HEK293 (cell line): ENCODE measurements around the gene S1PR1.

Source experiments
- CTCF ChIA-PET: fragments of 350-600 bp; formaldehyde crosslinking; extraction: SDS; loops from one replicate; lab custom pipeline; 2021; ENCODE audit warnings: antibody characterized with exemption; lab: Yijun Ruan, JAX
- POLR2A ChIA-PET: fragments of 300-600 bp; formaldehyde crosslinking; extraction: SDS; loops from one replicate; lab custom pipeline; 2020; ENCODE audit warnings: antibody characterized with exemption, inconsistent platforms; lab: Yijun Ruan, JAX
- H3K27ac ChIP-seq: fragments of 200-500 bp; sonication (Bioruptor generic); 2 replicates; pipeline ENCODE4 v1.5.1; 2014; ENCODE audit warnings: low read depth, low read length, control low read depth, inconsistent platforms; ENCODE audit errors: extremely low read depth
- H3K36me3 ChIP-seq, 2 experiments: fragments of 200-500 bp in 1 of 2; sonication (Bioruptor generic) in 1 of 2; 1 replicate in 1 of 2; 2 replicates in 1 of 2; pipeline ENCODE4 v1.5.1; 2014 to 2017; ENCODE audit warnings: inconsistent platforms in 2 of 2, low read length in 2 of 2; ENCODE audit not compliant: control insufficient read depth in 2 of 2, insufficient read depth in 1 of 2
- H3K4me1 ChIP-seq: fragments of 200-500 bp; sonication (Bioruptor generic); 2 replicates; pipeline ENCODE4 v1.5.1; 2014; ENCODE audit warnings: mild to moderate bottlenecking, low read length, inconsistent platforms; ENCODE audit not compliant: control insufficient read depth, insufficient read depth
- H3K4me3 ChIP-seq: 2 replicates; pipeline ENCODE4 v1.5.1; 2011; ENCODE audit warnings: low read depth, mild to moderate bottlenecking, control low read depth, low read length, moderate library complexity
- H3K9me3 ChIP-seq: fragments of 200-500 bp; sonication (Bioruptor generic); 2 replicates; pipeline ENCODE4 v1.5.1; 2014; ENCODE audit warnings: low read depth, low read length, inconsistent platforms; ENCODE audit not compliant: control insufficient read depth, insufficient read depth
- BCL11A ChIP-seq: fragments of 450-650 bp; formaldehyde crosslinking; IDR thresholded peaks from 2 replicates; pipeline ENCODE4 v1.5.1; 2016; ENCODE audit warnings: low read depth, missing biosample characterization, missing genetic modification characterization
- EGR2 ChIP-seq: fragments of 450-650 bp; formaldehyde crosslinking; IDR thresholded peaks from 2 replicates; pipeline ENCODE4 v1.5.1; 2016; ENCODE audit warnings: low read depth, missing biosample characterization, missing genetic modification characterization
- HIC1 ChIP-seq: fragments of 450-650 bp; formaldehyde crosslinking; IDR thresholded peaks from 2 replicates; pipeline ENCODE4 v1.5.1; 2016; ENCODE audit warnings: missing biosample characterization, missing genetic modification characterization
- KLF7 ChIP-seq: fragments of 450-650 bp; formaldehyde crosslinking; IDR thresholded peaks from 2 replicates; pipeline ENCODE4 v1.5.1; 2016; ENCODE audit warnings: missing biosample characterization, missing genetic modification characterization, borderline replicate concordance
- MZF1 ChIP-seq: fragments of 450-650 bp; formaldehyde crosslinking; IDR thresholded peaks from 2 replicates; pipeline ENCODE4 v1.5.1; 2017; ENCODE audit warnings: missing biosample characterization, missing genetic modification characterization, borderline replicate concordance
- PRDM1 ChIP-seq: fragments of 450-650 bp; formaldehyde crosslinking; IDR thresholded peaks from 2 replicates; pipeline ENCODE4; 2016; ENCODE audit warnings: missing biosample characterization, missing genetic modification characterization
- PRDM4 ChIP-seq: fragments of 450-650 bp; formaldehyde crosslinking; IDR thresholded peaks from 2 replicates; pipeline ENCODE4 v1.5.1; 2017; ENCODE audit warnings: missing biosample characterization, missing genetic modification characterization
- PRDM6 ChIP-seq: fragments of 450-650 bp; formaldehyde crosslinking; IDR thresholded peaks from 2 replicates; pipeline ENCODE4 v1.5.1; 2017; ENCODE audit warnings: missing biosample characterization, missing genetic modification characterization
- SP7 ChIP-seq: fragments of 450-650 bp; formaldehyde crosslinking; IDR thresholded peaks from 2 replicates; pipeline ENCODE4 v1.5.1; 2016; ENCODE audit warnings: missing biosample characterization, missing genetic modification characterization
- ZBTB20 ChIP-seq: fragments of 450-650 bp; formaldehyde crosslinking; IDR thresholded peaks from 2 replicates; pipeline ENCODE4 v1.5.1; 2016; ENCODE audit warnings: missing biosample characterization, missing genetic modification characterization
- ZBTB44 ChIP-seq: fragments of 450-650 bp; IDR thresholded peaks from 2 replicates; pipeline ENCODE4 v1.5.1; 2018; ENCODE audit warnings: missing biosample characterization, mild to moderate bottlenecking, missing genetic modification characterization
- ZFHX2 ChIP-seq: fragments of 450-650 bp; formaldehyde crosslinking; conservative IDR thresholded peaks from 2 replicates; pipeline ENCODE4 v1.5.1; 2016; ENCODE audit warnings: missing biosample characterization, missing genetic modification characterization
- ZNF2 ChIP-seq: fragments of 450-650 bp; formaldehyde crosslinking; IDR thresholded peaks from 2 replicates; pipeline ENCODE4 v1.5.1; 2016; ENCODE audit warnings: missing biosample characterization, missing genetic modification characterization
- ZNF221 ChIP-seq: fragments of 450-650 bp; formaldehyde crosslinking; IDR thresholded peaks from 2 replicates; pipeline ENCODE4 v1.5.1; 2017; ENCODE audit warnings: missing biosample characterization, missing genetic modification characterization, borderline replicate concordance
- ZNF391 ChIP-seq: fragments of 450-650 bp; formaldehyde crosslinking; IDR thresholded peaks from 2 replicates; pipeline ENCODE4 v1.5.1; 2016; ENCODE audit warnings: low read depth, missing biosample characterization, missing genetic modification characterization, borderline replicate concordance
- ZNF501 ChIP-seq: fragments of 450-650 bp; formaldehyde crosslinking; IDR thresholded peaks from 2 replicates; pipeline ENCODE4 v1.5.1; 2016; ENCODE audit warnings: missing biosample characterization, missing genetic modification characterization
- ZNF664 ChIP-seq: fragments of 450-650 bp; formaldehyde crosslinking; IDR thresholded peaks from 2 replicates; pipeline ENCODE4 v1.5.1; 2016; ENCODE audit warnings: missing biosample characterization, missing genetic modification characterization
- ZNF747 ChIP-seq: fragments of 450-650 bp; formaldehyde crosslinking; IDR thresholded peaks from 2 replicates; pipeline ENCODE4 v1.5.1; 2016; ENCODE audit warnings: missing biosample characterization, missing genetic modification characterization
- TF ChIP-seq, protein P1 (sequence below): fragments of 450-650 bp; formaldehyde crosslinking; IDR thresholded peaks from 2 replicates; pipeline ENCODE4 v1.5.1; 2016; ENCODE audit warnings: missing biosample characterization, missing genetic modification characterization
- TF ChIP-seq, protein P2 (sequence below): fragments of 450-650 bp; formaldehyde crosslinking; IDR thresholded peaks from 2 replicates; pipeline ENCODE4 v1.5.1; 2016; ENCODE audit warnings: missing biosample characterization, missing genetic modification characterization, borderline replicate concordance

Gene S1PR1

DNA sequence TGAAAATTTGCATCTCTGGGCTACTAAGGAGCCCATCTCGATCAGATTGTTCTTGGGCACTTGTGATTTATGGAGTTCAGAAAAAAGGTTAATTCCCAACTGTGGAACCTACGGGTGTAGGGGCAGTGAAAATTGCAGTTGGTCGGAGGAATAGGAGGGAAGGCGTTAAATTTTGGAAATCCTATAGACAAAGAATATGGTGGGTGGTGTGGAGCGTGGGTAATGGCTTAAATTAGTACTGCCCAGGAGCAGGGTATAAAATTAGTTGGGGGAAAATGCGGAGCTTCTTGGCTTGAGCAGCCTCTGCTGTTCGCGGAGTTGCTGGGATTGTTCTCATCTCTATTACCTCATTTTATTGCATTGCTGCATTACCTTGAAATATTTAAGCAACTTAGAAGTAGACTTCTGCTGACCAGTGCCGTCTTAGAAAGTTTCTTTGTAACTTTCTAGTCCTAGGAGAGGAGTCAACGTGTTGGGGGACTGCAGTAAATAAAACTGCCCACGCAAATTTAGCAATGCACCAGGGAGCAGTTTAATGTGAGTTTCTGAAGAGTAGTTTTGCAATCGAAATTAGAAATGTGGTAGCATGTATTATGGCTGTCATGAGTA, 514 bp downstream of the S1PR1 start:
- peak overlapping the region; percentile 77 for H3K4me3 ChIP-seq
- ChIA-PET CTCF (interaction anchor here (0.6 to 6.8 kb wide), 2 partner anchors 50 to 100 kb away, joined by 3 to 58 read pairs; no protein-coding TSS in a partner anchor), POLR2A (interaction anchor here (0.7 to 1.7 kb wide), 4 partner anchors 14 to 341 kb away, joined by 4 to 10 read pairs (median 6); no protein-coding TSS in a partner anchor)
- H3K9me3 ChIP-seq, result no peaks in the 10 kb centered on the region
- peaks cover 7% of the 10 kb centered on the region; the same call in 1 of the 2 replicates for H3K4me1 ChIP-seq
- peaks cover 0 to 14% of the 10 kb centered on the region in 2 experiments; a peak in 2 of 3 replicates for H3K36me3 ChIP-seq
- peak overlapping the region; percentile 61 for H3K27ac ChIP-seq
- peak; percentile 71 for TF ChIP-seq PRDM4 (tag by site-specific recombination)
- TF ChIP-seq ZBTB20 (tag by site-specific recombination), result 0 out of 2 replicates have a peak, but pooled peaks have one; percentile 5
- peak; percentile 61 for TF ChIP-seq PRDM6 (tag by site-specific recombination)
- TF ChIP-seq ZNF501 (tag by site-specific recombination), result 0 out of 2 replicates have a peak, but pooled peaks have one; percentile 8
- TF ChIP-seq, protein P1, sequence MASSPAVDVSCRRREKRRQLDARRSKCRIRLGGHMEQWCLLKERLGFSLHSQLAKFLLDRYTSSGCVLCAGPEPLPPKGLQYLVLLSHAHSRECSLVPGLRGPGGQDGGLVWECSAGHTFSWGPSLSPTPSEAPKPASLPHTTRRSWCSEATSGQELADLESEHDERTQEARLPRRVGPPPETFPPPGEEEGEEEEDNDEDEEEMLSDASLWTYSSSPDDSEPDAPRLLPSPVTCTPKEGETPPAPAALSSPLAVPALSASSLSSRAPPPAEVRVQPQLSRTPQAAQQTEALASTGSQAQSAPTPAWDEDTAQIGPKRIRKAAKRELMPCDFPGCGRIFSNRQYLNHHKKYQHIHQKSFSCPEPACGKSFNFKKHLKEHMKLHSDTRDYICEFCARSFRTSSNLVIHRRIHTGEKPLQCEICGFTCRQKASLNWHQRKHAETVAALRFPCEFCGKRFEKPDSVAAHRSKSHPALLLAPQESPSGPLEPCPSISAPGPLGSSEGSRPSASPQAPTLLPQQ (tag by site-specific recombination), result no peak
- 0 out of 2 replicates have a peak, but pooled peaks have one; percentile 26 for TF ChIP-seq PRDM1 (tag by site-specific recombination)
- TF ChIP-seq EGR2 (tag by site-specific recombination), result peak; percentile 77
- TF ChIP-seq ZNF747 (tag by site-specific recombination), result no peak
- TF ChIP-seq MZF1 (tag by site-specific recombination), result peak; percentile 32; the same call in 1 of the 2 replicates
- TF ChIP-seq ZFHX2, result peak; percentile 76
- TF ChIP-seq BCL11A (tag by site-specific recombination), result peak; percentile 49; the same call in 1 of the 2 replicates
- TF ChIP-seq, protein P2, sequence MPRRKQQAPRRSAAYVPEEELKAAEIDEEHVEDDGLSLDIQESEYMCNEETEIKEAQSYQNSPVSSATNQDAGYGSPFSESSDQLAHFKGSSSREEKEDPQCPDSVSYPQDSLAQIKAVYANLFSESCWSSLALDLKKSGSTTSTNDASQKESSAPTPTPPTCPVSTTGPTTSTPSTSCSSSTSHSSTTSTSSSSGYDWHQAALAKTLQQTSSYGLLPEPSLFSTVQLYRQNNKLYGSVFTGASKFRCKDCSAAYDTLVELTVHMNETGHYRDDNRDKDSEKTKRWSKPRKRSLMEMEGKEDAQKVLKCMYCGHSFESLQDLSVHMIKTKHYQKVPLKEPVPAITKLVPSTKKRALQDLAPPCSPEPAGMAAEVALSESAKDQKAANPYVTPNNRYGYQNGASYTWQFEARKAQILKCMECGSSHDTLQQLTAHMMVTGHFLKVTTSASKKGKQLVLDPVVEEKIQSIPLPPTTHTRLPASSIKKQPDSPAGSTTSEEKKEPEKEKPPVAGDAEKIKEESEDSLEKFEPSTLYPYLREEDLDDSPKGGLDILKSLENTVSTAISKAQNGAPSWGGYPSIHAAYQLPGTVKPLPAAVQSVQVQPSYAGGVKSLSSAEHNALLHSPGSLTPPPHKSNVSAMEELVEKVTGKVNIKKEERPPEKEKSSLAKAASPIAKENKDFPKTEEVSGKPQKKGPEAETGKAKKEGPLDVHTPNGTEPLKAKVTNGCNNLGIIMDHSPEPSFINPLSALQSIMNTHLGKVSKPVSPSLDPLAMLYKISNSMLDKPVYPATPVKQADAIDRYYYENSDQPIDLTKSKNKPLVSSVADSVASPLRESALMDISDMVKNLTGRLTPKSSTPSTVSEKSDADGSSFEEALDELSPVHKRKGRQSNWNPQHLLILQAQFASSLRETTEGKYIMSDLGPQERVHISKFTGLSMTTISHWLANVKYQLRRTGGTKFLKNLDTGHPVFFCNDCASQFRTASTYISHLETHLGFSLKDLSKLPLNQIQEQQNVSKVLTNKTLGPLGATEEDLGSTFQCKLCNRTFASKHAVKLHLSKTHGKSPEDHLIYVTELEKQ (tag by site-specific recombination), result no peak
- TF ChIP-seq KLF7 (tag by site-specific recombination), result no peak
- TF ChIP-seq ZNF2 (tag by site-specific recombination), result 0 out of 2 replicates have a peak, but pooled peaks have one; percentile 11
- TF ChIP-seq ZNF221 (tag by site-specific recombination), result no peak
- TF ChIP-seq HIC1 (tag by site-specific recombination), result 0 out of 2 replicates have a peak, but pooled peaks have one; percentile 26
- TF ChIP-seq ZNF664 (tag by site-specific recombination), result peak; percentile 50; the same call in 1 of the 2 replicates
- TF ChIP-seq ZBTB44 (tag by site-specific recombination), result peak; percentile 75
- 0 out of 2 replicates have a peak, but pooled peaks have one; percentile 8 for TF ChIP-seq ZNF391 (tag by site-specific recombination)
- TF ChIP-seq SP7, result 0 out of 2 replicates have a peak, but pooled peaks have one; percentile 22
